A673 (cell line): ENCODE results near the gene CBY1.

Experiments
- CTCF ChIP-seq: fragments of 300-800, 200-600 bp; sonication (generic); conservative IDR thresholded peaks from 2 replicates; pipeline ENCODE4 v1.5.1; 2017; ENCODE audit warnings: low read depth, mild to moderate bottlenecking, antibody characterized with exemption, low read length, moderate library complexity, mixed read lengths
- EZH2 ChIP-seq: fragments of 200-600 bp; sonication (generic); IDR thresholded peaks from 2 replicates; pipeline ENCODE4 v1.6.1; 2017; ENCODE audit warnings: borderline replicate concordance, low read depth, mild to moderate bottlenecking, mixed read lengths, antibody characterized with exemption, low read length; ENCODE audit not compliant: poor library complexity, severe bottlenecking

DNA sequence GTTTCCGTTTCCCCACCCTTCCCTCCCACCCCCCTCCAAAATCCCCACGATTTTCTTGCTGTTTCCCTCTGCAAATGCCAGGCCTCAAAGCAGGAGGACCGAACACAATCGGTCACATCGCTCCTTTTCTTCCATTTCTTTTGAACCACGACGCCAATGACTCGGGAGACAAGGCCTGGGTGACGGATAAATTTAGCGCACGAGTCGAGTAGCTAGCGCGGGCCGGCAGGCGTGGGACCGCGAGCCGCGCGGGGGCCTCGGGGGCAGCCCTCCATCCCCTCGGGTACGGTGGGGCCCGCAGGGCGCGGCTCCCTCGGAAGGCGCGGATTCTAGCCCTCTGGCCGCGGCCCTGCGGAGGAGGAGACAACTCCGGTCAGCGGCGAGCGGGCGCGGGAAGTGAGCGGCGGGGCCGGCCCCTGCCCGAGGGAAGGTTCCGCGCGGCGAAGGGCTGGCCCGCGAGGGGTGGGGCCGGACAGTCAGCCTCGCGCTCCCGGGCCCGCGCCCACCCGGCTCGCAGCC lies 43.9 kb downstream of the CBY1 start:
- TF ChIP-seq CTCF (no peak), EZH2 (no peak)
